NCI-H345 treated with DMSO at 0.1 percent for 48 hours (cell line): ENCODE measurements around the gene CLN6.

Experiments used
- DNase-seq: peaks from one replicate; lab custom pipeline; 2025; ENCODE audit not compliant: unreplicated experiment; lab: John Stamatoyannopoulos, UW

Gene CLN6

DNA sequence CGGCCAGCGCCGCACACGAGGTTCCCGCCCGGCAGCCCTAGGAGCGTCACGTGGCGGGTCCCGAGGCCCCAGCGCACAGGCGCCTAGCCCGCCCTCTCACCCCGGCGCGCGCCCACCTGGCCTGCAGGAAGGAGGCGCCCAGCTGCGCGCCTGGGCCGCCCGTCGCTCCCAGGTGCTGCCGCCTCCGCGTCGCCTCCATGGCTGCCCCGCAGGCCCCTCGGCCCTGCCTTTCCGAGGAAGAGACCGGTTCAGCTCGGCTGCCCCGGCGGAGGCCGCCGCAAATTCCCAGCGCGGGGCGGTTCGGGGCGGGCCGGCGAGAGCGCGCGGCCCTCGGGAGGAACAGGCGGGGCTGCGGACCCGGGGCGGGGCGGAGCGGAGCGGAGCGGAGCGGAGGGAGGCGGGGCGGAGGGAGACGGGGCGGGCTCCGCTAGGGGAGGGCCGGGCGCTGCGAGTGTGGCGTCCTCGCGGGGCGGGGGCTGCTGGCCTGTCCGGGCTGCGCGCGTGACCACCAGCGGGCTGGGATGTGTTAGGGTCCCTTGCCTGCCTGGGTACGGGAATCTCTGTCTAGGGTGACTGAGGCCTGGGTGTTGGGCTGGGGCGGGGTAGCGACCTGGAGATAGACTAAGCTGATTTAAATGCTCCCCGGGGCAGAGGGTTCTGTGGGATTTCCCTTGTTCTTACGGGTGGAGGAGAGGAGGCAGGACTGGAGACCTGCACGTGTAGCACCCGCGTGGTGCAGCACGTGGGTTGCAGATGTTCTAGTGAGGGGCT, at the start of gene CLN6:
TSS of gene CLN6 (minus strand) at position 343 of the 771 bp plus-strand sequence. CDS start at position 199, 144 bp downstream.
- DNase-seq: peak; percentile 33

DNA sequence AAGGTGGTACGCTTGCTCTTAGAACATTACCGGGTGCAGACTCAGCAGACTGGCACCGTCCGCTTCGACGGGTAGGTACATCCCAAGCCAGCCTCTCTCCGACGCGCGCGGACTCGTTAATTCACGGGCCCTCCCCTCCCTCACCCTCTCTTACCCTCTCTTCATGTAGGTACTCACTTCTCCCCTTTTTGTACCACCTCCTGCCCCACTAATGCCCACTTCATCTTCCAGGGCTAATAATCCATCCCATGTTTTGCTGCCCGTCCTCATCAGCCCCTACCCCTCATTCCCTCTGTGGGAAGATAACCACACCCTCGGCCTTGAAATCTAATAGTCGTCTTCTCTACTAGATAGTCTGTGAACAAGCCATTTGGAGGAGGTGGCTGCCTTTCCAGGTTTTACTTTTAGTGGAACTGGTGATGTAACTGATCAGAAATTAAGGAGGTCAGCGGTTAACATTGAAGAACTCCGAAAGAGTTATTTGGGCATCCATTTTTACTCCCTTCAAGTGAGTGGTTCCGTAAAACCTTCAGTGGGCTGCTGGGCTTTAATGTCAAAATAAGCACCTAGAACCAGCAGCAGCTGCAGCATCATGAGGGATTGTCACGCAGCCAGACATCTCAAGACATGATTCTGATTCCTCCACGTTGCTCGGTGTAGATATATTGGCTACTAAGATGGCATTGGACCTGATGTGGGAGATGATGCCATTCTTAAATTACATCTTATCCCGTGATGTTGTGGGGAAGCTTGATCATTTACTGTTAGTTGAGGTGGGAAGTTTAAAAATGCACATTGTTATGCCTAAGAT, 49.3 kb upstream of the CLN6 start:
- no peak for DNase-seq

GRCh38 chr15:68278345-68278594, 48.7 kb upstream of the CLN6 start:
- DNase-seq: no peak

GRCh38 chr15:68277603-68278344, 48.2 kb upstream of the CLN6 start, which contains the start of gene FEM1B:
Gene FEM1B, plus strand, starts transcription at chr15:68277745. Its CDS starts 673 bp downstream, at chr15:68278418.
- DNase-seq: peak; percentile 44

DNA sequence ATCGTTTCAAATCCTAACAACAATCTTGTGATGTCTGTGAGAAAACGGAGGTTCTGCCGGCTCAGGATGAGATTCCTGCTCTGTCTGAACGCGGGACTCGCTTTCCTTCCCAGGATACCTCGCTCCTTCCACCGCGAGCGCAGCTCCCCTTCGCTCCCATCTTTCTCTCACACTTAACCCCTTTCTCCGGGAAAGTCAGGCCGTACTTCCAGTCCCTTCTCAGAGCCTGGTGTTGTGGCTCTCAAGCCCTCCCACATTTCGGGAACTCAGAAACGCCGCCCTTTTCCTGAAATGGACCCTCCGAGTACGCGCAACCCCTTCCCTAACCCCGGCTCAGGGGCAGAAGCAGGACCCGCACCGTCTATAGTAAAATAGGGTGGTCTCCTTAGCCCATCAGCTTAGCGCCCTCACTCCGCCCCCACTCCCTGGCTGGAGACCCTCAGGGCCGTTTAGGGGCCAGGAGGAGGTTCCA, 47.6 kb upstream of the CLN6 start:
- DNase-seq: no peak

DNA sequence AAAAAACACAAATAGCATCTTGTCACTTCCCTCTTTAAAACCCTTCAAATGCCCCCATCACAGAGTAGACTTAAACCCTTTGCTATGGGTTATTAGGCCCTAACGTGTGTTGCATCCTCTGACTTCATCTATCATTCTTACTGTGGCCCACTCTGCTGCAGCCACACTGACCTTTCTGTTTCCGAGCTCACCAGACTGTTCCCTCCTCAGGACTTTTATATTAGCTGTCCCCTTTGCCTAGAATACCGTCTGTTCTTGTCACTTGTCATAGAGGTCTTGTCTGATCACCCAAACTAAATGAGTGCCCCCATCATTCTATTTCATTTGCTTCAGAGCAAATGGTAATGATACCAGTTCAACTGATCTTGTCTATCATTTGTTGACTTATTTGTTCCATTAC, 47.1 kb upstream of the CLN6 start:
- no peak for DNase-seq

GRCh38 chr15:68275165-68275746, 45.7 kb upstream of the CLN6 start:
- DNase-seq: no peak

DNA sequence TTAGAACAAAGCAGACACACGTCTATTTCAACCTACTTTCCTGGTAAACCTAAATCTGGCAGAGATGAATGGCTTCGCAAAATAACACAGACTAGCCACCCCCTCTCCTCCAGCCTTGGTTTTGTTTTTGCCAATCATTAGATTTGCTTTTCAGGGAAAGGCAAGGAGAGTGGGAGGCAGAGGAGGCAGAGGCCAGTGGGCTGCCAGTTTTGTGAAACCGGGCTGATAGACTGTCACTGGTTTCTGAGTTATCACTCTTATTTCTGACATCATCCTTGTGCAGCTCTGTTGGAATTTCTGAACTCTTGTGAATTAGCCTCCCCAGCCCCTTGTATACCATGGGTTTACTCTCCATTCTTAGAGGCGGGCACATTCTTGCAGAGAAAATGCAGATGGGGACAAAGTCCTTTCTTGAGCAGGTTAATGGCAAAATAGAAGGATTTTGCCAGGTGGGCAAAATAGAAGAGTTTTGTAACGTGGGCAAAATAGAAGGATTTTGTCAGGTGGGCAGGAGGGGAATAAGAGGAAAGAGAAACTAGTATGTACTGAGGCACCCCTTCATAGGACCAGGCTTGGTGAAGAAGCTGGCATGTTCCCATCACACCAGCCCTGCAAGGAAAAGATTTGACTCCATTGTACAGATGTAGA, 44.8 kb upstream of the CLN6 start:
- DNase-seq: no peak

GRCh38 chr15:68272721-68273271, 43.3 kb upstream of the CLN6 start:
- no peak for DNase-seq

GRCh38 chr15:68271854-68272471, 42.4 kb upstream of the CLN6 start:
- DNase-seq: no peak

DNA sequence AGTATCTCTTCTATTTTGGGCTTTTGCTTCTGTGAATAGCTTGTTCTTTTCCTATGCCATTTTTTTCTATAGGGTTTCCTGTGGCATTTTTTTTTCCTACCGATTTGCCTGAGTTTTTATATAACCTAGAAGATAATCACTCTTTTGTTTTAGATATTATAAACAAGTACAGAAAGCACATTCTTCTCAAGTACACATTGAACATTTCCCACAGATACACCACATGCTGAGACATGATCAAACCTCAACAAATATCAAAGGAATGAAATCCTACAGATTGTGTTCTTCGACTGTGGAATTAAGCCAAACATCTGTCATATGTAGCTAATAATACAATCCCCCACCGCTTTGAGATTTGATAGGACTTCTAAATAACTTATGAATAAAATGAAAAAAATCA, 38.9 kb upstream of the CLN6 start:
- DNase-seq: no peak

DNA sequence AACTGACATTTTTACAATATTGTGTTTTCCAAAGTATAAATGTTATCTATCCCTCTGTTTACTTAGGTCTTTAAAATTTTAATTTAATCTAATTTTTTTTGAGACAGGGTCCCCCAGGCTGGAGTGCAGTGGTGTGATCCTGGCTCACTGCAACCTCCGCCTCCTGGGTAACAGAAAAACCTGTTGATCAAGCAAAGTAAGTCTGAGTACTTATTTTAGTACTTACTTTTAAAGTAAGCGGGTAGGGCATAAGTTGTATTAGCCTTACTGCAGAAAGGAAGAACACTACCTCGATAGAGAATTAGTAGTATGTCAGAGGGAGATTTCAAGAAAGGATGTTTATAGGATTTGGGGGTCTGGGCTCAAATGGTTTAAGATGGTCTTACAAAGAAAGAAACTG, 36.1 kb upstream of the CLN6 start:
- no peak for DNase-seq

DNA sequence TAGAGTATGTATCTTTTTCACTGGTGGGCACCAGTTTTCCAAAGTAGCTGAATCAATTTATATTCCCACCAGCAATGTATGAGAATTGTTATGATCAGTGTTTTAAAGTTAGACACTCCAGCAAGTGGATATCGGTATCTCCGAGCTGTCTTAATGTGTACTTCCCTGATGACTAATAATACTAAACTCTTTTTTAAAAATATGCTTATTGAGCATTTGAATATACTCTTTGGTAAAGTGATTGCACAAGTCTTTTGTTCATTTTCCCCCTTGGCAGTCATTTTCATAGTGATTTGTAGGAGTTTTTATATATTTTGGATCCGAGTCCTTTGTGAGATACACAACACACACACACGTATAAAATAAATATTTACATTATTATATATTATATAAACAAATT, 35.6 kb upstream of the CLN6 start:
- no peak for DNase-seq

GRCh38 chr15:68264282-68264681, 34.8 kb upstream of the CLN6 start:
- DNase-seq: no peak

- DNase-seq: no peak
Observed at GRCh38 chr15:68262514-68263356, 33.2 kb upstream of the CLN6 start.

DNA sequence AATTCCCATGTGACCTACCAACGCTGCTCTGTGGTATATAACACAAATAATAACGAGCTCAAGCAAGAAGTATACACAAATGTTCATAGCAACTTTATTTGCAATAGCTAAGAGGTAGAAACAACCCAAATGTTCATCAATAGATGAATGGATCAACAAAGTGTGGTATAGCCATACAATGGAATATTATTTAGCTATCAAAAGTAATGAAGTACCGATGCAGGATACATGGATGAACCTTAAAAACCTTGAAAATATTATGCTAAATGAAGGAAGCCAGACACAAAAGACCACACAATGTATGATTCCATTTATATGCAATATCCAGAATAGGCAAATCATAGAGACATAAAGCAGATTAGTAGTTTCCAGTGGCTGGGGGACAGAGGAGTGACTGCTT, 32.5 kb upstream of the CLN6 start:
- no peak for DNase-seq

DNA sequence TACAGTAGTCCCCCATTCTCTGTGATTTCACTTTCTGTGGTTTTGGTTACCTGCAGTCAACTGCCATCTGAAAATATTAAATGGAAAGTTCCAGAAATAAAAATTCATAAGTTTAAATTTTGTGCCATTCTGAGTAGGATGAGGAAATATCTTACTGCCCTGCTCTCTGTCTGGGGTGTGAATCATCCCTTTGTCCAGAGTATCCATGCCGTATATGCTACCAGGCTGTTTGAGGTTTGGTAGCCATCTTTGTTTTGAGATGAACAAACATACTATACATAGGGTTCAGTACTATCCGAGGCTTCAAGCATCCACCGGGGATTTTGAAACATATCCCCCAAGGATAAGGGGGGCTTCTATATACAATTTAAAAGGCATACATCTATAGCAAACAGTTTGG, 31.7 kb upstream of the CLN6 start:
- no peak for DNase-seq

DNA sequence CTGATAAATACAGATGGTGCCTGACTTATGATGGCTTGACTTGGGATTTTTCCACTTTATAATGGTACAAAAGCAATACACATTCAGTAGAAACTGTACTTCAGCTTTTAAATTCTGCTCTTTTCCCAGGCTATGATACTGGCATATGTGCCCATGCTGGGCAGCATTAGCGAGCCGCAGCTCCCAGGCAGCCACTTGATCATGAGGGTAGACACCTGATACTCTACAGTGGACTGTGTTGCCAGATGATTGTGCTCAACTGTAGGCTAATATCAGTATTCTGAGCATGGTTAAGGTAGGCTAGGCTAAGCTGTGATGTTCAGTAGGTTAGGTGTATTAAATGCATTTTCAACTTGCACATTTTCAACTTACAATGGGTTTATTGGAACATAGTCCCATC, 30.4 kb upstream of the CLN6 start:
- no peak for DNase-seq

- no peak for DNase-seq
Observed at GRCh38 chr15:68258692-68259091, 29.2 kb upstream of the CLN6 start.
